Right atrium auricular region (tissue), 2 donors: ENCODE measurements around the gene CHCHD10. TPM values are rescaled to one million over a fixed set of nuclear protein-coding genes. Genes with fewer than 3 reads are reported as not detected.

ENCODE experiments used
- DNase-seq: peaks from one replicate; pipeline ENCODE4 v3.0.0-alpha.2; 2019; ENCODE audit warnings: low spot score
- H3K27ac ChIP-seq, 2 donors: fragments of 200-600 bp; sonication (generic); 1 replicate in 1 of 2; 2 replicates in 1 of 2; pipeline ENCODE4 v1.5.1; 2016 to 2019
- H3K27me3 ChIP-seq, 2 donors: fragments of 200-600 bp; sonication (generic); one replicate each; pipeline versions ENCODE4 v1.5.1 to v1.6.0; 2017 to 2019
- H3K36me3 ChIP-seq: fragments of 200-600 bp; sonication (generic); one replicate; pipeline ENCODE4 v1.5.1; 2016
- H3K4me1 ChIP-seq, 2 donors: fragments of 200-600 bp; sonication (generic); one replicate each; pipeline versions ENCODE4 v1.5.1 to v1.6.0; 2017 to 2019
- H3K4me3 ChIP-seq, 2 donors: fragments of 200-600 bp; sonication (generic); 1 replicate in 1 of 2; 2 replicates in 1 of 2; pipeline ENCODE4 v1.5.1; 2017 to 2019; ENCODE audit warnings: mild to moderate bottlenecking in 1 of 2, moderate library complexity in 1 of 2
- H3K9me3 ChIP-seq, 2 donors: fragments of 200-600 bp; sonication (generic); one replicate each; pipeline ENCODE4 v1.5.1; 2019
- CTCF ChIP-seq, 2 donors: fragments of 200-600 bp; sonication (generic); IDR thresholded peaks; one replicate each; pipeline ENCODE4 v1.5.1; 2019; ENCODE audit warnings: antibody characterized with exemption in 2 of 2
- total RNA-seq, 2 donors: library from RNA; depleted of rRNA; stranded (reverse); fragments of >200 nt; gene quantifications; one replicate each; pipeline ENCODE4 v1.1.0, GENCODE V29; 2016

The CHCHD10 gene
- total RNA-seq, 2 donors from 2014 or later, result 213 to 319 TPM

- DNase-seq, result no peak
- TF ChIP-seq CTCF (IDR thresholded peaks at IDR 0.05), result no peak
- H3K36me3 ChIP-seq, result peaks cover 82% of the 10 kb centered on the region
- no peaks in the 10 kb centered on the region for H3K9me3 ChIP-seq
- H3K27me3 ChIP-seq, result no peaks in the 10 kb centered on the region
- H3K4me3 ChIP-seq, result no peak overlapping the region
- H3K27ac ChIP-seq, result no peak overlapping the region
- H3K4me1 ChIP-seq, result no peaks in the 10 kb centered on the region
These were observed 32.8 kb upstream of the CHCHD10 start for GRCh38 chr22:23800297-23801237.

GRCh38 chr22:23796461-23796860 is 28.7 kb upstream of the CHCHD10 start:
- no peaks in the 10 kb centered on the region for H3K27me3 ChIP-seq
- H3K36me3 ChIP-seq, result peaks cover 77% of the 10 kb centered on the region
- peaks cover 0 to 6% of the 10 kb centered on the region in 2 donors for H3K4me1 ChIP-seq
- DNase-seq, result no peak
- TF ChIP-seq CTCF (IDR thresholded peaks at IDR 0.05), result no peak
- no peaks in the 10 kb centered on the region for H3K9me3 ChIP-seq
- H3K27ac ChIP-seq, result no peak overlapping the region
- H3K4me3 ChIP-seq, result no peak overlapping the region

- Histone ChIP-seq H3K27me3 (no peaks in the 10 kb centered on the region), H3K36me3 (peaks cover 55% of the 10 kb centered on the region)
These were observed 25.6 kb upstream of the CHCHD10 start for GRCh38 chr22:23793326-23793725.

GRCh38 chr22:23791738-23792645 is 24.2 kb upstream of the CHCHD10 start:
- Histone ChIP-seq H3K27ac (no peak overlapping the region), H3K27me3 (no peaks in the 10 kb centered on the region), H3K4me3 (no peak overlapping the region), H3K4me1 (peaks cover 0 to 45% of the 10 kb centered on the region in 2 donors), H3K36me3 (peaks cover 48% of the 10 kb centered on the region), H3K9me3 (no peaks in the 10 kb centered on the region)
- no peak for DNase-seq
- TF ChIP-seq CTCF (IDR thresholded peaks at IDR 0.05), result no peak

More at GRCh38 chr22:23793326-23793725, 25.6 kb upstream of the CHCHD10 start:
- Histone ChIP-seq H3K27ac (no peak overlapping the region), H3K9me3 (no peaks in the 10 kb centered on the region), H3K4me3 (no peak overlapping the region), H3K4me1 (peaks cover 0 to 35% of the 10 kb centered on the region in 2 donors)
- no peak for TF ChIP-seq CTCF (IDR thresholded peaks at IDR 0.05)
- DNase-seq, result no peak

- H3K27ac ChIP-seq, result no peak overlapping the region
- no peak for DNase-seq
- H3K4me1 ChIP-seq, result peaks cover 0 to 50% of the 10 kb centered on the region in 2 donors
- no peaks in the 10 kb centered on the region for H3K9me3 ChIP-seq
- H3K4me3 ChIP-seq, result no peak overlapping the region
- H3K27me3 ChIP-seq, result no peaks in the 10 kb centered on the region
- H3K36me3 ChIP-seq, result peaks cover 41% of the 10 kb centered on the region
- no peak for TF ChIP-seq CTCF (IDR thresholded peaks at IDR 0.05)
These were observed 23.3 kb upstream of the CHCHD10 start for GRCh38 chr22:23790819-23791737.
